CD4-positive, alpha-beta memory T cell (primary cell): ENCODE measurements around the gene SND1. TPM values are rescaled to one million over a fixed set of nuclear protein-coding genes. Genes with fewer than 3 reads are reported as not detected.

Experiments
- CTCF ChIA-PET: fragments of 350-600 bp; sonication (Branson Sonifier 250); formaldehyde crosslinking; loops from one replicate; lab custom pipeline; 2021; ENCODE audit warnings: inconsistent platforms; ENCODE audit not compliant: partially characterized antibody; lab: Charles Lee
- POLR2A ChIA-PET: fragments of 350-600 bp; sonication (Branson Sonifier 250); formaldehyde crosslinking; loops from one replicate; lab custom pipeline; 2021; ENCODE audit not compliant: partially characterized antibody; lab: Charles Lee
- DNase-seq, 5 donors: peaks; one replicate each; pipeline versions ENCODE4 v3.0.0 to v3.0.0-alpha.2; 2020 to 2022; ENCODE audit warnings: mixed read lengths in 1 of 5
- H3K27ac ChIP-seq: one replicate; pipeline ENCODE4 v1.7.0; 2013; ENCODE audit warnings: low read depth, low read length
- H3K27me3 ChIP-seq: 2 replicates; pipeline ENCODE4 v1.7.0; 2013; ENCODE audit warnings: mild to moderate bottlenecking, low read length, moderate library complexity; ENCODE audit not compliant: insufficient read depth
- H3K36me3 ChIP-seq: 2 replicates; pipeline ENCODE4 v1.7.0; 2013; ENCODE audit warnings: mild to moderate bottlenecking, low read length, moderate library complexity; ENCODE audit not compliant: insufficient read depth
- H3K4me1 ChIP-seq: 2 replicates; pipeline ENCODE4 v1.7.0; 2013; ENCODE audit warnings: mild to moderate bottlenecking, low read length, moderate library complexity; ENCODE audit not compliant: insufficient read depth
- H3K4me3 ChIP-seq, 2 donors: one replicate each; pipeline ENCODE4 v1.7.0; 2013; ENCODE audit warnings: low read length in 2 of 2, mild to moderate bottlenecking in 1 of 2
- H3K9me3 ChIP-seq, 2 donors: one replicate each; pipeline ENCODE4 v1.7.0; 2013; ENCODE audit warnings: low read length in 2 of 2, control low read depth in 1 of 2; ENCODE audit not compliant: control insufficient read depth in 1 of 2
- H3K27ac Mint-ChIP-seq, 7 donors: one replicate each; pipeline ENCODE4 v1.8.0; 2020 to 2021; ENCODE audit warnings: mixed read lengths in 7 of 7, mild to moderate bottlenecking in 6 of 7, inconsistent platforms in 3 of 7, moderate library complexity in 3 of 7
- H3K27me3 Mint-ChIP-seq, 2 donors: one replicate each; pipeline ENCODE4 v1.8.0; 2020 to 2021; ENCODE audit warnings: mixed read lengths in 2 of 2
- H3K36me3 Mint-ChIP-seq, 2 donors: one replicate each; pipeline ENCODE4 v1.8.0; 2020 to 2021; ENCODE audit warnings: mixed read lengths in 2 of 2, inconsistent platforms in 1 of 2, mild to moderate bottlenecking in 1 of 2
- H3K4me1 Mint-ChIP-seq, 4 donors: one replicate each; pipeline ENCODE4 v1.8.0; 2020 to 2021; ENCODE audit warnings: mixed read lengths in 4 of 4, mild to moderate bottlenecking in 1 of 4
- H3K4me3 Mint-ChIP-seq, 8 donors: one replicate each; pipeline ENCODE4 v1.8.0; 2020 to 2021; ENCODE audit warnings: mixed read lengths in 8 of 8, mild to moderate bottlenecking in 7 of 8, moderate library complexity in 6 of 8, inconsistent platforms in 3 of 8
- H3K9me3 Mint-ChIP-seq, 8 donors: one replicate each; pipeline ENCODE4 v1.8.0; 2020 to 2021; ENCODE audit warnings: mixed read lengths in 8 of 8, mild to moderate bottlenecking in 5 of 8, inconsistent platforms in 3 of 8, moderate library complexity in 1 of 8
- intact Hi-C: fragments of 100-400 bp; cut with micrococcal nuclease; formaldehyde crosslinking; loops from one replicate; pipeline ENCODE4 v1.15.1; 2023
- polyA plus RNA-seq, 2 donors: library from polyadenylated mRNA; unstranded; fragments of 300-500 nt; fragmentation: Illumina TruSeq; gene quantifications; one replicate each; pipeline ENCODE4 v1.2.3, GENCODE V29; 2021
- total RNA-seq, 2 experiments: library from RNA; stranded (reverse); gene quantifications; one replicate each; pipeline ENCODE4 v1.2.3, GENCODE V29; 2021

SND1 gene
- total and polyA plus RNA-seq, 4 experiments from 2014 or later: 119 to 223 (median 171) TPM

DNA sequence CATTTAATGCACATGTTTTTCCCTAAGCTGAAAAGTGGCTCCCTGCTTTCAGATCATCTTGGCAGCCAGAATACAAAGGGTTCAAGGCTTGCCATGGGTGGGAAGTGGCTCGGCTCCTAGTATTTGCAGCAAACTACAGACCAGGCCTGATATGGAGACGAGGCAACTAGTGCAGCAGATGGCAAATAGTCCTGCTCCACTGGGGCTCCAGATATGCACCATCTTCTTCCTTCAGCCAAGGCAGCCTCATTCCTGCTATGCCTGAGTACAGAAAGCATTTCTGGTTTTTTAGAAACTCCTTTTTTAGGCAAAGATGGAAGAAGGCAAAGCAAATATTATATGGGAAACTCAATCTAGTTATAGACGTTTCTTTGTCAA lies 355.3 kb downstream of the SND1 start:
- POLR2A ChIA-PET: no interaction called here
- H3K9me3 Mint-ChIP-seq: no peaks in the 10 kb centered on the region
- Histone ChIP-seq H3K4me1 (peaks cover 18% of the 10 kb centered on the region), H3K27ac (no peak overlapping the region), H3K9me3 (no peaks in the 10 kb centered on the region), H3K4me3 (no peak overlapping the region), H3K36me3 (no peaks in the 10 kb centered on the region), H3K27me3 (no peaks in the 10 kb centered on the region)
- no peak overlapping the region for H3K4me3 Mint-ChIP-seq
- peaks cover 12 to 29% (median 21%) of the 10 kb centered on the region in 4 donors for H3K4me1 Mint-ChIP-seq
- no peak overlapping the region for H3K27ac Mint-ChIP-seq
- CTCF ChIA-PET: no interaction called here
- H3K36me3 Mint-ChIP-seq: peaks cover 24 to 25% of the 10 kb centered on the region in 2 donors
- DNase-seq: no peak
- intact Hi-C loops: no loop called here
- no peaks in the 10 kb centered on the region for H3K27me3 Mint-ChIP-seq

DNA sequence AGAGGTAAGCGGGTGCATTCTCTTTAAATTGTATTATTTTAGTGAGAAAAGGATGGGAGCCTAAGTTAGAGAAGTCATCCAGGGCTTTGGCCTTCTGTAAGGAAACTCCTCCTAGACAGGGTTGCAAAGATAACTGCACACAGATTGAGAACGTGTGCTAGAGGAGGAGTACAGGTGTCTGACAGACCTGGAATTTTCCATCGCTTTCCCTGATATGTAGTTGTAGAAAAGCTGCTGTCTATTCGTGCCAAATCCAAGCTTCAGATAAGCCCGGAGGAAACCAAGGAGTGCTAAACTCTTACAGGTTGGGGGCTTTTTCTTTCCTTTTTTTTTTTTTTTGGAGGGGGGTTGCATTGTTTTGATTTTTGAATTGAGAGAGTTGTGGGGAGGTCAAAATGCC lies 356.1 kb downstream of the SND1 start:
- H3K27me3 Mint-ChIP-seq: no peaks in the 10 kb centered on the region
- no peak for DNase-seq
- no peaks in the 10 kb centered on the region for H3K9me3 ChIP-seq
- H3K27ac Mint-ChIP-seq: no peak overlapping the region
- no peak overlapping the region for H3K4me3 Mint-ChIP-seq
- intact Hi-C loops: no loop called here
- H3K4me1 ChIP-seq: peaks cover 18% of the 10 kb centered on the region
- H3K9me3 Mint-ChIP-seq: no peaks in the 10 kb centered on the region
- H3K27me3 ChIP-seq: no peaks in the 10 kb centered on the region
- peaks cover 29% of the 10 kb centered on the region in 2 donors for H3K36me3 Mint-ChIP-seq
- ChIA-PET POLR2A (no interaction called here), CTCF (no interaction called here)
- H3K27ac ChIP-seq: no peak overlapping the region
- peaks cover 7 to 25% (median 14%) of the 10 kb centered on the region in 4 donors for H3K4me1 Mint-ChIP-seq
- H3K36me3 ChIP-seq: no peaks in the 10 kb centered on the region
- no peak overlapping the region for H3K4me3 ChIP-seq

- ChIA-PET CTCF (no interaction called here), POLR2A (no interaction called here)
- Mint-ChIP-seq H3K4me1 (peaks cover 4 to 19% (median 8%) of the 10 kb centered on the region in 4 donors), H3K27me3 (no peaks in the 10 kb centered on the region), H3K4me3 (no peak overlapping the region), H3K9me3 (no peaks in the 10 kb centered on the region), H3K27ac (no peak overlapping the region), H3K36me3 (peaks cover 31 to 35% of the 10 kb centered on the region in 2 donors)
- Histone ChIP-seq H3K27ac (no peak overlapping the region), H3K36me3 (no peaks in the 10 kb centered on the region), H3K27me3 (no peaks in the 10 kb centered on the region), H3K4me3 (no peak overlapping the region), H3K4me1 (peaks cover 12% of the 10 kb centered on the region), H3K9me3 (no peaks in the 10 kb centered on the region)
- intact Hi-C loops: no loop called here
- no peak for DNase-seq
These were observed 356.8 kb downstream of the SND1 start for GRCh38 chr7:128008744-128009143.

GRCh38 chr7:128010391-128011127 lies 358.6 kb downstream of the SND1 start:
- Histone ChIP-seq H3K4me3 (no peak overlapping the region), H3K36me3 (no peaks in the 10 kb centered on the region), H3K9me3 (no peaks in the 10 kb centered on the region), H3K4me1 (no peaks in the 10 kb centered on the region), H3K27me3 (no peaks in the 10 kb centered on the region), H3K27ac (no peak overlapping the region)
- intact Hi-C loops: no loop called here
- Mint-ChIP-seq H3K36me3 (peaks cover 39 to 45% of the 10 kb centered on the region in 2 donors), H3K4me1 (peaks cover 0 to 3% (median 0%) of the 10 kb centered on the region in 4 donors), H3K27ac (no peak overlapping the region), H3K4me3 (no peak overlapping the region), H3K27me3 (no peaks in the 10 kb centered on the region), H3K9me3 (no peaks in the 10 kb centered on the region)
- ChIA-PET CTCF (no interaction called here), POLR2A (no interaction called here)
- DNase-seq: no peak

DNA sequence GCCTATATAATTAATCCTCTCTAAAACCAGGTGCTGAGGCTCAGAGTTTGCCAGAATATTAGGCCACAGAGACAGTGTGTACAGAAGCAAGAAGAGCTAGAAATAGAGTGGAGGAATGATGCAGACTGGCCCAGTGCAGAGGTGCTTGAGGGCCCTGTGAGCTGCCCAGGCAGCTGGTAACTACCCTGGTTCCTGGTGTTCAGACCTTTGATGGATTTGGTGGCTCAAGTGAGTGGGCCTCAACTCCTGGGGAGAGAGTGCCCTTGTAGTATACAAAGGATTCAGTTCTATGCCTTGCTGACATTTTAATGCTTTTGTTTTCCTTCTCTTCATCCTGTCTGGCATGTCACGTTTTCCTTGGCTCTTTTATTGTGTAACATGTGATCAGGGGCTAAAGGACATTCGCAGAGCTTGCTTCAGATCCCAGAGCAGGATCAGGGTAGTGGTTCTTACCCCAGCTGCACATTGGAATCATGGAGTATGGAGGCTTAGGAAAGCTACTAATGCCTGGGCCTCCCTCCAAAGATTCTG lies 359.2 kb downstream of the SND1 start:
- Mint-ChIP-seq H3K27me3 (no peaks in the 10 kb centered on the region), H3K4me3 (no peak overlapping the region), H3K9me3 (no peaks in the 10 kb centered on the region), H3K36me3 (peaks cover 39 to 45% of the 10 kb centered on the region in 2 donors), H3K4me1 (peaks cover 0 to 1% (median 0%) of the 10 kb centered on the region in 4 donors), H3K27ac (no peak overlapping the region)
- H3K36me3 ChIP-seq: no peaks in the 10 kb centered on the region
- ChIA-PET CTCF (no interaction called here), POLR2A (no interaction called here)
- no peak overlapping the region for H3K27ac ChIP-seq
- H3K27me3 ChIP-seq: no peaks in the 10 kb centered on the region
- H3K9me3 ChIP-seq: no peaks in the 10 kb centered on the region
- no peak for DNase-seq
- no peaks in the 10 kb centered on the region for H3K4me1 ChIP-seq
- intact Hi-C loops: no loop called here
- no peak overlapping the region for H3K4me3 ChIP-seq

DNA sequence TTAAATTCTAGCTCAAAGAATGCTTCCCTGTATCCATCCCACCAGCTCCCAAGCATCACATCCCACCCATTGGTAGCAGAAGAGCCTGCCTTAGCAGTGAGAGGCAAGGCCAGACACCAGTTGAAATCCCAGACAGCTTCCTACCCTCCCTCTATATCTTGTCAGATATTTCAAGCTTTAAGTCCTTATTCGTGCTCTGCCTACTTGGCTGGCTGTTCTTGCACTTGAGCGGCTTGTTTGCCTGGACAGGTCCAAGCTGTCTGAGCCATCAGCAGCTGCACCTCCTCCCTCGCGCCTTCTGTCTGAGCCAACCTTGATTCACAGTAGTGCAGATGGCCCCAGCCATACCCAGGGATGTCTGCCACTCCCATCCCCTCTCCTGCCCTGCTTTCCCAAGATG lies 362.8 kb downstream of the SND1 start:
- no peak overlapping the region for H3K4me3 Mint-ChIP-seq
- no peaks in the 10 kb centered on the region for H3K27me3 Mint-ChIP-seq
- H3K9me3 ChIP-seq: no peaks in the 10 kb centered on the region
- no peaks in the 10 kb centered on the region for H3K4me1 Mint-ChIP-seq
- intact Hi-C loops: no loop called here
- H3K36me3 ChIP-seq: no peaks in the 10 kb centered on the region
- no peaks in the 10 kb centered on the region for H3K27me3 ChIP-seq
- no peak overlapping the region for H3K27ac Mint-ChIP-seq
- H3K4me3 ChIP-seq: no peak overlapping the region
- ChIA-PET CTCF (interaction anchor here (1.2 kb wide), 1 partner anchor 9 kb away, joined by 3 read pairs; no protein-coding TSS in a partner anchor), POLR2A (no interaction called here)
- DNase-seq: no peak
- H3K4me1 ChIP-seq: no peaks in the 10 kb centered on the region
- H3K27ac ChIP-seq: no peak overlapping the region
- peaks cover 43 to 60% of the 10 kb centered on the region in 2 donors for H3K36me3 Mint-ChIP-seq
- H3K9me3 Mint-ChIP-seq: no peaks in the 10 kb centered on the region

DNA sequence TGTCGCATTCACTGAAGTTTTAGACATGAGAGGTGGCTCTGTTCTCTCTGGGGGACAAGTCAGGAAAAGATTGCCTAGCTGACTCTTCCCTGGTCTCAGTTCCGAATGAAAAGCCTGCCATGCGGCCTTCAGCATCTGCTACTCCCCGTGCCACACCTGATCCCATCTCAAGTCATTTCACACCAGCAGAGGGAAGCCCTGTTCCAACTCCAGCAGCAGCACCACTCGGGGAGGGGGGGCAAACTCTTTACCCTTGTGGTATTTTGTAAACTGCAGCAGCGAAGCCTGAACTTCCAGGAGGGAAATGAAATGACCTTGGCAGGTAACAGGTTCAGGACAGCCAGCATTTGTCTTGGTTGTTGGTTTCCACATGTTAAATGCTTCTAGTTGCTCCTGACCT lies 365.5 kb downstream of the SND1 start:
- Mint-ChIP-seq H3K27ac (no peak overlapping the region), H3K27me3 (no peaks in the 10 kb centered on the region), H3K4me3 (no peak overlapping the region), H3K36me3 (peaks cover 47 to 71% of the 10 kb centered on the region in 2 donors), H3K9me3 (no peaks in the 10 kb centered on the region), H3K4me1 (no peaks in the 10 kb centered on the region)
- Histone ChIP-seq H3K36me3 (no peaks in the 10 kb centered on the region), H3K4me1 (no peaks in the 10 kb centered on the region), H3K4me3 (no peak overlapping the region), H3K9me3 (no peaks in the 10 kb centered on the region), H3K27ac (no peak overlapping the region), H3K27me3 (no peaks in the 10 kb centered on the region)
- intact Hi-C loops: no loop called here
- POLR2A ChIA-PET: no interaction called here
- no peak for DNase-seq
- CTCF ChIA-PET: interaction anchor here (1.0 kb wide), 1 partner anchor 12 kb away, joined by 3 read pairs; no protein-coding TSS in a partner anchor
